Fibroblast of lung (primary cell): ENCODE results near the gene HS1BP3. TPM values are rescaled to one million over a fixed set of nuclear protein-coding genes. Genes with fewer than 3 reads are reported as not detected.

Source experiments
- DNase-seq, 2 donors: peaks; one replicate each; pipeline versions ENCODE4 v3.0.0 to v3.0.0-alpha.2; 2010; ENCODE audit warnings: low read depth in 2 of 2
- H2AFZ ChIP-seq: 2 replicates; pipeline ENCODE4 v1.5.1; 2012; ENCODE audit warnings: low read length, control low read depth, inconsistent platforms
- H3K27ac ChIP-seq: 2 replicates; pipeline ENCODE4 v1.5.1; 2011; ENCODE audit warnings: low read length, control low read depth; ENCODE audit not compliant: insufficient read depth
- H3K27me3 ChIP-seq: 2 replicates; pipeline ENCODE4 v1.5.1; 2011; ENCODE audit warnings: mild to moderate bottlenecking, low read length; ENCODE audit not compliant: control insufficient read depth, insufficient read depth
- H3K36me3 ChIP-seq: 2 replicates; pipeline ENCODE4 v1.5.1; 2011; ENCODE audit warnings: low read length; ENCODE audit not compliant: control insufficient read depth, insufficient read depth
- H3K4me1 ChIP-seq: 2 replicates; pipeline ENCODE4 v1.5.1; 2011; ENCODE audit warnings: low read length; ENCODE audit not compliant: control insufficient read depth, insufficient read depth; ENCODE audit errors: extremely low read depth
- H3K4me2 ChIP-seq: 2 replicates; pipeline ENCODE4 v1.5.1; 2011; ENCODE audit warnings: low read length, control low read depth; ENCODE audit not compliant: insufficient read depth; ENCODE audit errors: extremely low read depth
- H3K4me3 ChIP-seq, 4 experiments: fragments of 200-600 bp in 1 of 4; sonication (generic) in 1 of 4; replicated peaks in 1 of 4; 2 replicates each; pipeline ENCODE4 v1.5.1; 2011 to 2016; ENCODE audit warnings: low read length in 4 of 4, low read depth in 3 of 4, mild to moderate bottlenecking in 3 of 4, control low read depth in 2 of 4, inconsistent platforms in 1 of 4, mixed read lengths in 1 of 4; ENCODE audit not compliant: insufficient read depth in 1 of 4; ENCODE audit errors: control extremely low read depth in 1 of 4
- H3K79me2 ChIP-seq: 2 replicates; pipeline ENCODE4 v1.5.1; 2012; ENCODE audit warnings: mild to moderate bottlenecking, low read length, inconsistent platforms; ENCODE audit not compliant: control insufficient read depth, insufficient read depth
- H3K9ac ChIP-seq: 2 replicates; pipeline ENCODE4 v1.5.1; 2011; ENCODE audit warnings: mild to moderate bottlenecking, low read length, control low read depth; ENCODE audit not compliant: insufficient read depth
- H3K9me3 ChIP-seq: 2 replicates; pipeline ENCODE4 v1.5.1; 2012; ENCODE audit warnings: low read depth, low read length; ENCODE audit not compliant: control insufficient read depth, insufficient read depth
- H4K20me1 ChIP-seq: 2 replicates; pipeline ENCODE4 v1.5.1; 2011; ENCODE audit warnings: low read length; ENCODE audit not compliant: control insufficient read depth, insufficient read depth; ENCODE audit errors: extremely low read depth
- CTCF ChIP-seq, 2 donors: IDR thresholded peaks in 1 of 2; conservative IDR thresholded peaks in 1 of 2; 1 replicate in 1 of 2; 2 replicates in 1 of 2; pipeline ENCODE4 v1.5.1; 2011 to 2012; ENCODE audit warnings: low read length in 2 of 2, control low read depth in 1 of 2, inconsistent platforms in 1 of 2, low read depth in 1 of 2, mild to moderate bottlenecking in 1 of 2
- EZH2 ChIP-seq: IDR thresholded peaks from 2 replicates; pipeline ENCODE4 v1.5.1; 2012; ENCODE audit warnings: low read length, control low read depth, mild to moderate bottlenecking; ENCODE audit errors: missing control alignments
- polyA plus RNA-seq, 2 donors: library from polyadenylated mRNA; depleted of rRNA in 1 of 2; stranded (reverse) in 1 of 2; unstranded in 1 of 2; fragments of >200 nt; gene quantifications; 2 replicates each; pipeline ENCODE4 v1.2.1, GENCODE V29; 2011 to 2012; ENCODE audit warnings: missing spikeins in 1 of 2
- total RNA-seq: library from RNA; depleted of rRNA; stranded (reverse); fragments of >200 nt; gene quantifications from 2 replicates; pipeline ENCODE4 v1.2.1, GENCODE V29; 2014

The HS1BP3 gene
- total and polyA plus RNA-seq, 2 donors (not counting 1 experiment from before 2014, with no cell fraction given): 17.8 to 38.1 TPM

- Histone ChIP-seq H3K9me3 (no peaks in the 10 kb centered on the region), H3K9ac (no peak overlapping the region), H3K4me2 (peak overlapping the region; percentile 92), H3K4me3 (peak overlapping the region in 3 of 4 experiments; percentile 90 to 99 (median 99)), H2AFZ (no peak overlapping the region), H4K20me1 (no peaks in the 10 kb centered on the region), H3K27me3 (no peaks in the 10 kb centered on the region), H3K36me3 (peaks cover 8% of the 10 kb centered on the region), H3K27ac (no peak overlapping the region), H3K79me2 (peaks cover 24% of the 10 kb centered on the region), H3K4me1 (peaks cover 9% of the 10 kb centered on the region)
- no peak for DNase-seq
- TF ChIP-seq CTCF (conservative IDR thresholded peaks at IDR 0.05 in 1 of 2, IDR thresholded peaks at IDR 0.05 in 1 of 2; ENCODE audit: low read depth in 1 of 2, low read length in 2 of 2): no peak
- TF ChIP-seq EZH2: no peak
Measured at GRCh38 chr2:20649576-20649975, 1.3 kb downstream of the HS1BP3 start.

- Histone ChIP-seq H3K36me3 (peaks cover 9% of the 10 kb centered on the region), H3K27ac (no peak overlapping the region), H3K4me2 (no peak overlapping the region), H4K20me1 (no peaks in the 10 kb centered on the region), H3K27me3 (no peaks in the 10 kb centered on the region), H2AFZ (no peak overlapping the region), H3K9ac (no peak overlapping the region), H3K4me3 (peak overlapping the region in 1 of 4 experiments; percentile 99), H3K4me1 (peaks cover 9% of the 10 kb centered on the region), H3K79me2 (peaks cover 24% of the 10 kb centered on the region), H3K9me3 (no peaks in the 10 kb centered on the region)
- no peak for DNase-seq
- no peak for TF ChIP-seq CTCF (conservative IDR thresholded peaks at IDR 0.05 in 1 of 2, IDR thresholded peaks at IDR 0.05 in 1 of 2; ENCODE audit: low read depth in 1 of 2, low read length in 2 of 2)
- no peak for TF ChIP-seq EZH2
Measured at GRCh38 chr2:20648831-20649230, 2.1 kb downstream of the HS1BP3 start.

- peaks cover 9% of the 10 kb centered on the region for H3K4me1 ChIP-seq
- H4K20me1 ChIP-seq: no peaks in the 10 kb centered on the region
- H3K9me3 ChIP-seq: no peaks in the 10 kb centered on the region
- no peak overlapping the region for H3K27ac ChIP-seq
- no peaks in the 10 kb centered on the region for H3K27me3 ChIP-seq
- H3K4me2 ChIP-seq: no peak overlapping the region
- no peak overlapping the region for H3K9ac ChIP-seq
- H2AFZ ChIP-seq: no peak overlapping the region
- H3K79me2 ChIP-seq: peaks cover 24% of the 10 kb centered on the region
- H3K36me3 ChIP-seq: peaks cover 9% of the 10 kb centered on the region
- no peak for TF ChIP-seq EZH2
- TF ChIP-seq CTCF (conservative IDR thresholded peaks at IDR 0.05 in 1 of 2, IDR thresholded peaks at IDR 0.05 in 1 of 2; ENCODE audit: low read depth in 1 of 2, low read length in 2 of 2): no peak
- H3K4me3 ChIP-seq: no peak overlapping the region
- no peak for DNase-seq
Measured at GRCh38 chr2:20648206-20648605, 2.7 kb downstream of the HS1BP3 start.
